Caco-2 (cell line): Measurements from ENCODE around the gene CFAP43. TPM values are rescaled to one million over a fixed set of nuclear protein-coding genes. Genes with fewer than 3 reads are reported as not detected.
A peak's percentile ranks its signal among the peaks of the same experiment; 100 is the strongest.

Experiments used
- BruUV-seq: library from RNA; stranded (reverse); fragments of 400-500 nt; replicated peaks from 2 replicates; lab custom pipeline; 2021; lab: Mats Ljungman, UMichigan
- CTCF ChIA-PET: fragments of 300-600 bp; sonication (Branson Sonifier 250); formaldehyde crosslinking; loops from one replicate; lab custom pipeline; 2022; ENCODE audit warnings: antibody characterized with exemption; lab: Charles Lee
- POLR2A ChIA-PET: fragments of 300-600 bp; sonication (Branson Sonifier 250); formaldehyde crosslinking; loops from one replicate; lab custom pipeline; 2022; ENCODE audit warnings: antibody characterized with exemption; lab: Charles Lee
- DNase-seq, 2 experiments: peaks; one replicate each; pipeline versions ENCODE4 v3.0.0 to v3.0.0-alpha.2; 2020 to 2022
- H3K27me3 ChIP-seq: replicated peaks from 2 replicates; pipeline ENCODE4 v1.6.0; 2011; ENCODE audit warnings: low read length; ENCODE audit not compliant: control insufficient read depth, insufficient read depth
- H3K36me3 ChIP-seq: 2 replicates; pipeline ENCODE4 v1.5.1; 2011; ENCODE audit warnings: low read length; ENCODE audit not compliant: control insufficient read depth, insufficient read depth
- H3K4me1 ChIP-seq: fragments of 250-450 bp; sonication (Bioruptor Pico); 2 replicates; pipeline ENCODE4 v1.5.1; 2020; ENCODE audit warnings: mild to moderate bottlenecking
- H3K4me3 ChIP-seq: 2 replicates; pipeline ENCODE4 v1.5.1; 2011; ENCODE audit warnings: low read depth, mild to moderate bottlenecking, control low read depth, low read length
- H3K9me3 ChIP-seq: fragments of 250-450 bp; sonication (Bioruptor Pico); 2 replicates; pipeline ENCODE4 v1.5.1; 2020; ENCODE audit warnings: mild to moderate bottlenecking, moderate library complexity
- H3K27ac Mint-ChIP-seq: one replicate; pipeline ENCODE4 v1.8.0; 2022; ENCODE audit warnings: mixed read lengths; ENCODE audit not compliant: unreplicated experiment
- H3K27me3 Mint-ChIP-seq: one replicate; pipeline ENCODE4 v1.8.0; 2022; ENCODE audit warnings: mixed read lengths; ENCODE audit not compliant: insufficient read depth, unreplicated experiment
- H3K36me3 Mint-ChIP-seq: one replicate; pipeline ENCODE4 v1.8.0; 2022; ENCODE audit warnings: mild to moderate bottlenecking, mixed read lengths; ENCODE audit not compliant: insufficient read depth, unreplicated experiment
- H3K4me1 Mint-ChIP-seq: one replicate; pipeline ENCODE4 v1.8.0; 2022; ENCODE audit warnings: low read depth, mixed read lengths; ENCODE audit not compliant: unreplicated experiment
- H3K4me3 Mint-ChIP-seq: one replicate; pipeline ENCODE4 v1.8.0; 2022; ENCODE audit warnings: mild to moderate bottlenecking, moderate library complexity, mixed read lengths; ENCODE audit not compliant: unreplicated experiment
- H3K9me3 Mint-ChIP-seq: one replicate; pipeline ENCODE4 v1.8.0; 2022; ENCODE audit warnings: mixed read lengths; ENCODE audit not compliant: unreplicated experiment
- intact Hi-C: fragments of 100-400 bp; cut with micrococcal nuclease; formaldehyde crosslinking; loops from one replicate; pipeline ENCODE4 v1.10.0; 2022; ENCODE audit not compliant: unreplicated experiment
- total RNA-seq: library from RNA; stranded (reverse); gene quantifications from 2 replicates; pipeline ENCODE4 v1.2.3, GENCODE V29; 2022
- TF ChIP-seq, protein P1 (sequence below), 2 experiments: fragments of 200-600 bp in 1 of 2; IDR thresholded peaks; 1 replicate in 1 of 2; 2 replicates in 1 of 2; pipeline versions ENCODE4 v1.5.1 to v1.8.0; 2011 to 2022; ENCODE audit warnings: antibody characterized with exemption in 1 of 2, control low read depth in 1 of 2, inconsistent platforms in 1 of 2, low read depth in 1 of 2, low read length in 1 of 2, mild to moderate bottlenecking in 1 of 2, moderate library complexity in 1 of 2; ENCODE audit not compliant: insufficient read depth in 1 of 2, severe bottlenecking in 1 of 2, unreplicated experiment in 1 of 2

The CFAP43 gene
- total RNA-seq, 1 experiment from 2014 or later: 0.52 TPM

DNA sequence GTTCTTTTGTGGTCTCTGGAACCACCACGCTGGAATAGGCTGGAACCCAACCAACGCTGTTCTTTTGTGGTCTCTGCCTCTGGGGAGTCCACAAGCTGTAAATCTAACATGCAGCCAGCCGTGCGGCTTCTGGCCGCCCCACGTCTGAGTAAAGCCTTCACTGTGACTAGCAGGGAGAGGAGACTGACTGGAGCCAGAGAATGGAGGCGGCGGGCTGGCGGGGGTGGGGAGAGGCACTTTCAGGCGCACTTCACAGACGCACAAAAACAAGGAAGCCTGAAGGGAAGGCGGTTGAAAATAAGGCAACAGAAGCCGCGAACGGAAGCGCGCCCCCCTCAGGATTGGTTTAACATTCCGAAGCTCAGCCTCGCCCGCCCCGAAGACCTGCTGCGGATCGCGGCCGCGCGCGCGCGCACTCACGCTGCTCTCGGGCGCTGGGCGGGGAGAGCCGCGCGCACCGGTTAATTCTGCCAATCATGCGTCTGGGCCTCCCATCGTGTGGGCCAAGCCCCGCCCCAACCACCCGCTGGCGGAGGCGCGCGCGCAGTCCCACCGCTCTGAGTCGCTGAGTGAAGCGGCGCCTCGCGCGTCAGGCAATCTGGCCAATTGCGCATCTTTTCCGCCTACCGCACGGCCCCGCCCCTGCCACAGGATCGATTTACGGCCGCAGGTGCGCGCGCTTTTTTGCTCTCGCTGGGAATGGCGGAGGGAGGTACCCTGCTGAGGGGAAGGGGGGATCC is 110.5 kb downstream of the CFAP43 start, which contains the start of gene SFR1:
SFR1 (plus strand) TSS at position 687 of the 740 bp plus-strand sequence; CDS start at position 700, 13 bp downstream.
- H3K9me3 ChIP-seq: no peaks in the 10 kb centered on the region
- no TSS peak for BruUV-seq
- no peaks in the 10 kb centered on the region for H3K4me1 Mint-ChIP-seq
- TF ChIP-seq, protein P1, sequence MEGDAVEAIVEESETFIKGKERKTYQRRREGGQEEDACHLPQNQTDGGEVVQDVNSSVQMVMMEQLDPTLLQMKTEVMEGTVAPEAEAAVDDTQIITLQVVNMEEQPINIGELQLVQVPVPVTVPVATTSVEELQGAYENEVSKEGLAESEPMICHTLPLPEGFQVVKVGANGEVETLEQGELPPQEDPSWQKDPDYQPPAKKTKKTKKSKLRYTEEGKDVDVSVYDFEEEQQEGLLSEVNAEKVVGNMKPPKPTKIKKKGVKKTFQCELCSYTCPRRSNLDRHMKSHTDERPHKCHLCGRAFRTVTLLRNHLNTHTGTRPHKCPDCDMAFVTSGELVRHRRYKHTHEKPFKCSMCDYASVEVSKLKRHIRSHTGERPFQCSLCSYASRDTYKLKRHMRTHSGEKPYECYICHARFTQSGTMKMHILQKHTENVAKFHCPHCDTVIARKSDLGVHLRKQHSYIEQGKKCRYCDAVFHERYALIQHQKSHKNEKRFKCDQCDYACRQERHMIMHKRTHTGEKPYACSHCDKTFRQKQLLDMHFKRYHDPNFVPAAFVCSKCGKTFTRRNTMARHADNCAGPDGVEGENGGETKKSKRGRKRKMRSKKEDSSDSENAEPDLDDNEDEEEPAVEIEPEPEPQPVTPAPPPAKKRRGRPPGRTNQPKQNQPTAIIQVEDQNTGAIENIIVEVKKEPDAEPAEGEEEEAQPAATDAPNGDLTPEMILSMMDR (IDR thresholded peaks at IDR 0.05; ENCODE audit: insufficient read depth in 1 of 2, low read depth in 1 of 2, low read length in 1 of 2, severe bottlenecking in 1 of 2, unreplicated experiment in 1 of 2): peak; percentile 60 to 62
- H3K36me3 ChIP-seq: no peaks in the 10 kb centered on the region; the same call in 1 of the 2 replicates
- H3K36me3 Mint-ChIP-seq: no peaks in the 10 kb centered on the region
- H3K4me1 ChIP-seq: peaks cover 13% of the 10 kb centered on the region; the same call in 1 of the 2 replicates
- H3K4me3 ChIP-seq: peak within 1 kb of the TSS; percentile 92
- peak within 1 kb of the TSS; percentile 79 for H3K4me3 Mint-ChIP-seq
- intact Hi-C loops: loop anchor here (1.0 to 5.0 kb wide), 9 partner anchors 11 to 233 kb away; partner anchors contain the start of gene SLK
- CTCF ChIA-PET: interaction anchor here (0.7 to 2.4 kb wide), 12 partner anchors 9 to 409 kb away, joined by 3 to 14 read pairs (median 8); partner anchors contain the start of gene GSTO1
- no peaks in the 10 kb centered on the region for H3K27me3 ChIP-seq
- H3K9me3 Mint-ChIP-seq: no peaks in the 10 kb centered on the region
- peak; percentile 98 to 99 for DNase-seq
- POLR2A ChIA-PET: interaction anchor here (0.5 to 1.8 kb wide), 4 partner anchors 12 to 499 kb away, joined by 3 to 11 read pairs (median 4); partner anchors contain the start of genes CFAP43 and GSTO2
- no peaks in the 10 kb centered on the region for H3K27me3 Mint-ChIP-seq
- peak within 1 kb of the TSS; percentile 96 for H3K27ac Mint-ChIP-seq

DNA sequence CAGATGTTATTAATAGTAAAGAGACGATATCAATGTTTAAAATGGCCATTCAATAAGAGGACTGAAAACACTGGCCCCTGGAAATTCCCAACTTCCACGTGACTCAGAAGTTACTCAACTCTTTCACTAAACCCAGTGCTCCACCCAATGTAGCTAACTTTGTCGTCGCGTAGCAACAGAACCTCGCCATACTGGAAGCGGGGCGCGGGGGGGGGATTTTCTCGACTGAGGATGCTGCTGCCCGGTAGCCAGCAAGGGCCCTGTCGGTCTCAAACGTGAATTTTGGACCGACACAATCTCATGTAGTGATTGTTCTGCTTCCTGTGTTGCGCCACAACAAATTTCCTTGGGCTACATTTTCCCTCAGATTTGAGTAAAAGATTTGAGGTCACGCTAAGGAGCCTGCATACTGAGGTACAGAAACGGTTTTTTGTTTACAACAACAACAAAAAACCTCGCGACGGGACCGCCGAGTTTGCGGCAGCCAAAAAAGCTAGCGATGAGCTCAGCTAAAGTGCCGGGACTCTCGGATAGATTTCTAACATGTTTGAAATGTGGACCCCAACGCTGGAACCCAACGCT is 111.2 kb downstream of the CFAP43 start:
- H3K36me3 ChIP-seq: no peaks in the 10 kb centered on the region; the same call in 1 of the 2 replicates
- H3K4me1 Mint-ChIP-seq: no peaks in the 10 kb centered on the region
- H3K27ac Mint-ChIP-seq: peak overlapping the region; percentile 96
- no peaks in the 10 kb centered on the region for H3K36me3 Mint-ChIP-seq
- no peaks in the 10 kb centered on the region for H3K9me3 Mint-ChIP-seq
- TF ChIP-seq, protein P1 (IDR thresholded peaks at IDR 0.05; ENCODE audit: insufficient read depth in 1 of 2, low read depth in 1 of 2, low read length in 1 of 2, severe bottlenecking in 1 of 2, unreplicated experiment in 1 of 2): no peak
- H3K4me1 ChIP-seq: peaks cover 13% of the 10 kb centered on the region; the same call in 1 of the 2 replicates
- H3K27me3 ChIP-seq: no peaks in the 10 kb centered on the region
- H3K27me3 Mint-ChIP-seq: no peaks in the 10 kb centered on the region
- intact Hi-C loops: loop anchor here (1.0 to 5.0 kb wide), 8 partner anchors 11 to 233 kb away; partner anchors contain the start of gene SLK
- CTCF ChIA-PET: interaction anchor here (0.6 to 2.4 kb wide), 16 partner anchors 9 to 408 kb away, joined by 3 to 14 read pairs (median 6); partner anchors contain the start of gene GSTO1
- POLR2A ChIA-PET: interaction anchor here (0.6 to 1.8 kb wide), 8 partner anchors 70 to 748 kb away, joined by 3 to 12 read pairs (median 4); partner anchors contain the start of genes CFAP43, GSTO1 and GSTO2
- H3K4me3 ChIP-seq: peak overlapping the region; percentile 58
- peak overlapping the region; percentile 79 for H3K4me3 Mint-ChIP-seq
- TSS peak; percentile 85 for BruUV-seq
- DNase-seq: peak; percentile 87 to 88
- H3K9me3 ChIP-seq: no peaks in the 10 kb centered on the region
